H1 (cell line): ENCODE results near the gene COMMD7. TPM values are rescaled to one million over a fixed set of nuclear protein-coding genes. Genes with fewer than 3 reads are reported as not detected.

ENCODE experiments used
- CTCF ChIA-PET: fragments of 300-600 bp; sonication (Branson Sonifier 250); formaldehyde crosslinking; loops from one replicate; lab custom pipeline; 2021; ENCODE audit not compliant: partially characterized antibody; lab: Charles Lee
- POLR2A ChIA-PET: fragments of 300-600 bp; sonication (Branson Sonifier 250); formaldehyde crosslinking; loops from one replicate; lab custom pipeline; 2021; ENCODE audit warnings: inconsistent platforms; ENCODE audit not compliant: partially characterized antibody; lab: Charles Lee
- DNase-seq, 2 experiments: peaks; one replicate each; pipeline versions ENCODE4 v3.0.0 to v3.0.0-alpha.2; 2010 to 2022; ENCODE audit warnings: low spot score in 2 of 2, low read depth in 1 of 2, mixed read lengths in 1 of 2
- FAIRE-seq: peaks from 2 replicates; lab custom pipeline; 2011; peaks lifted over from hg19 to GRCh38; lab: Jason Lieb, UNC
- H2AFZ ChIP-seq: 2 replicates; pipeline ENCODE4 v1.8.1; 2012; ENCODE audit warnings: low read length, inconsistent platforms
- H2AK5ac ChIP-seq: 2 replicates; pipeline ENCODE4 v1.6.1; 2013; ENCODE audit warnings: low read depth, low read length
- H2BK120ac ChIP-seq: replicated peaks from 2 replicates; pipeline ENCODE3; 2013; ENCODE audit warnings: low read depth, low read length, inconsistent platforms
- H2BK12ac ChIP-seq: 2 replicates; pipeline ENCODE4 v1.6.1; 2013; ENCODE audit warnings: low read depth, low read length
- H2BK15ac ChIP-seq: 2 replicates; pipeline ENCODE4 v1.6.1; 2013; ENCODE audit warnings: low read length
- H2BK20ac ChIP-seq: 2 replicates; pipeline ENCODE4 v1.6.1; 2013; ENCODE audit warnings: low read length
- H2BK5ac ChIP-seq: 2 replicates; pipeline ENCODE4 v1.6.1; 2013; ENCODE audit warnings: low read depth, low read length
- H3K14ac ChIP-seq: 2 replicates; pipeline ENCODE4 v1.6.1; 2013; ENCODE audit warnings: inconsistent platforms; ENCODE audit not compliant: insufficient read length
- H3K18ac ChIP-seq: 2 replicates; pipeline ENCODE4 v1.6.1; 2013; ENCODE audit warnings: low read length; ENCODE audit errors: extremely low read depth
- H3K23ac ChIP-seq: 2 replicates; pipeline ENCODE4 v1.6.1; 2013; ENCODE audit warnings: inconsistent platforms; ENCODE audit not compliant: insufficient read length
- H3K23me2 ChIP-seq: 2 replicates; pipeline ENCODE4 v1.6.1; 2013; ENCODE audit warnings: low read depth, low read length
- H3K27ac ChIP-seq: 2 replicates; pipeline ENCODE4 v1.6.1; 2011; ENCODE audit warnings: low read depth, low read length, inconsistent platforms
- H3K27me3 ChIP-seq, 4 experiments: replicated peaks in 1 of 4; 1 replicate in 1 of 4; 2 replicates in 3 of 4; pipeline versions ENCODE4 v1.6.1 to v1.8.1; 2011 to 2013; ENCODE audit warnings: low read length in 3 of 4, mild to moderate bottlenecking in 3 of 4, inconsistent platforms in 2 of 4, mixed read lengths in 2 of 4, moderate library complexity in 1 of 4; ENCODE audit not compliant: control insufficient read depth in 3 of 4, insufficient read depth in 3 of 4; ENCODE audit errors: extremely low read depth in 1 of 4
- H3K36me3 ChIP-seq, 4 experiments: 2 replicates each; pipeline versions ENCODE4 v1.6.1 to v1.8.1; 2011 to 2013; ENCODE audit warnings: mild to moderate bottlenecking in 4 of 4, low read length in 3 of 4, moderate library complexity in 2 of 4, control low read depth in 1 of 4, inconsistent platforms in 1 of 4; ENCODE audit not compliant: insufficient read depth in 4 of 4, control insufficient read depth in 2 of 4
- H3K4ac ChIP-seq: replicated peaks from 2 replicates; pipeline ENCODE3; 2013; ENCODE audit warnings: low read length, low read depth, mixed read lengths, inconsistent platforms; ENCODE audit not compliant: insufficient read length
- H3K4me1 ChIP-seq, 4 experiments: replicated peaks in 1 of 4; 1 replicate in 1 of 4; 2 replicates in 3 of 4; pipeline versions ENCODE4 v1.6.1 to v1.8.1; 2011 to 2013; ENCODE audit warnings: low read length in 3 of 4, inconsistent platforms in 2 of 4, mixed read lengths in 1 of 4; ENCODE audit not compliant: insufficient read depth in 4 of 4, control insufficient read depth in 3 of 4
- H3K4me2 ChIP-seq, 2 experiments: 2 replicates each; pipeline versions ENCODE4 v1.6.1 to v1.8.1; 2011 to 2013; ENCODE audit warnings: low read depth in 2 of 2, low read length in 2 of 2, control low read depth in 1 of 2, inconsistent platforms in 1 of 2, mild to moderate bottlenecking in 1 of 2; ENCODE audit not compliant: insufficient read depth in 1 of 2
- H3K4me3 ChIP-seq, 4 experiments: fragments of 200-600, 300-600 bp in 1 of 4; sonication (generic), shearing (Covaris generic), sonication (Bioruptor Twin) in 1 of 4; 2 replicates each; pipeline versions ENCODE4 v1.5.1 to v1.8.1; 2011 to 2016; ENCODE audit warnings: low read length in 4 of 4, low read depth in 3 of 4, control low read depth in 2 of 4, inconsistent platforms in 2 of 4, mild to moderate bottlenecking in 2 of 4, mixed read lengths in 1 of 4, moderate library complexity in 1 of 4; ENCODE audit not compliant: insufficient read depth in 2 of 4; ENCODE audit errors: extremely low read depth in 1 of 4
- H3K56ac ChIP-seq: replicated peaks from 2 replicates; pipeline ENCODE3; 2013; ENCODE audit warnings: low read depth, mild to moderate bottlenecking, mixed read lengths, low read length, inconsistent platforms; ENCODE audit not compliant: insufficient read length
- H3K79me1 ChIP-seq: 2 replicates; pipeline ENCODE4 v1.6.1; 2013; ENCODE audit warnings: low read depth, low read length, control low read depth
- H3K79me2 ChIP-seq, 2 experiments: 2 replicates each; pipeline versions ENCODE4 v1.6.1 to v1.8.1; 2012 to 2013; ENCODE audit warnings: low read length in 2 of 2, mild to moderate bottlenecking in 2 of 2, inconsistent platforms in 1 of 2; ENCODE audit not compliant: insufficient read depth in 2 of 2, control insufficient read depth in 1 of 2
- H3K9ac ChIP-seq, 4 experiments: replicated peaks in 1 of 4; 1 replicate in 1 of 4; 2 replicates in 3 of 4; pipeline versions ENCODE4 v1.6.1 to v1.8.1; 2011 to 2013; ENCODE audit warnings: low read depth in 3 of 4, low read length in 3 of 4, control low read depth in 2 of 4, mild to moderate bottlenecking in 2 of 4, moderate library complexity in 2 of 4, inconsistent platforms in 1 of 4; ENCODE audit errors: extremely low read depth in 1 of 4
- H3K9me3 ChIP-seq, 2 experiments: 2 replicates each; pipeline versions ENCODE4 v1.6.1 to v1.8.1; 2012 to 2013; ENCODE audit warnings: mild to moderate bottlenecking in 2 of 2, moderate library complexity in 2 of 2, control low read depth in 1 of 2, inconsistent platforms in 1 of 2, low read depth in 1 of 2, low read length in 1 of 2, mixed read lengths in 1 of 2; ENCODE audit not compliant: insufficient read depth in 2 of 2
- H4K20me1 ChIP-seq, 2 experiments: replicated peaks in 1 of 2; 2 replicates each; pipeline versions ENCODE3 to v1.8.1; 2011 to 2013; ENCODE audit warnings: inconsistent platforms in 2 of 2, low read length in 2 of 2, mild to moderate bottlenecking in 1 of 2; ENCODE audit not compliant: insufficient read depth in 2 of 2, control insufficient read depth in 1 of 2
- H4K5ac ChIP-seq: 2 replicates; pipeline ENCODE4 v1.6.1; 2013; ENCODE audit warnings: low read length, low read depth, mixed read lengths, inconsistent platforms; ENCODE audit not compliant: insufficient read length
- H4K8ac ChIP-seq: 2 replicates; pipeline ENCODE4 v1.8.0; 2013; ENCODE audit warnings: mild to moderate bottlenecking, moderate library complexity, low read length, inconsistent platforms; ENCODE audit not compliant: insufficient read depth; ENCODE audit errors: extremely low read depth
- H4K91ac ChIP-seq: replicated peaks from 2 replicates; pipeline ENCODE3; 2013; ENCODE audit warnings: low read length, mixed read lengths, inconsistent platforms; ENCODE audit not compliant: insufficient read length
- RAD21 ChIP-seq, 2 experiments: IDR thresholded peaks in 1 of 2; conservative IDR thresholded peaks in 1 of 2; 2 replicates each; pipeline ENCODE4 v1.6.1; 2011; ENCODE audit warnings: low read depth in 2 of 2, low read length in 2 of 2, improper control_type of control experiment in 1 of 2, inconsistent platforms in 1 of 2, mild to moderate bottlenecking in 1 of 2, moderate library complexity in 1 of 2
- SRF ChIP-seq: IDR thresholded peaks from 2 replicates; pipeline ENCODE4 v1.6.1; 2011; ENCODE audit warnings: mild to moderate bottlenecking, low read depth, low read length, moderate library complexity
- WGBS, 2 experiments: shearing (Covaris generic) in 1 of 2; methylation state at CpG; one replicate each; pipeline versions ENCODE4 v1.1.6 to v1.1.7; 2013 to 2015; ENCODE audit warnings: low lambda C conversion rate in 2 of 2, mixed read lengths in 2 of 2, inconsistent platforms in 1 of 2, low coverage in 1 of 2, missing lambda C conversion rate in 1 of 2; ENCODE audit not compliant: insufficient replicate concordance in 2 of 2, insufficient coverage in 1 of 2, insufficient read length in 1 of 2; ENCODE audit errors: extremely low coverage in 1 of 2, missing lambda C conversion rate in 1 of 2; 5-methylcytosine and 5-hydroxymethylcytosine counted together
- polyA plus RNA-seq, 7 experiments: library from polyadenylated mRNA; depleted of rRNA in 3 of 7; stranded (reverse) in 5 of 7; unstranded in 2 of 7; fragments of >200 nt in 5 of 7; fragments of 200-250 nt in 2 of 7; gene quantifications; 1 replicate in 5 of 7; 2 replicates in 1 of 7; 4 replicates in 1 of 7; pipeline versions ENCODE4 v1.2.1 to v1.2.3, GENCODE V29; 2011 to 2013; ENCODE audit warnings: missing spikeins in 2 of 7, mixed read lengths in 2 of 7
- total RNA-seq: library from RNA; stranded (reverse); fragmentation: NEBNext Ultra II Directional; extraction: Animal tissue kit (Norgen Biotek cat#: 25700); gene quantifications from 2 replicates; pipeline ENCODE4 v1.2.1, GENCODE V29; 2021
- TF ChIP-seq, protein P1 (sequence below), 3 experiments: IDR thresholded peaks; 1 replicate in 2 of 3; 2 replicates in 1 of 3; pipeline versions ENCODE4 v1.5.1 to v1.6.1; 2011; ENCODE audit warnings: low read length in 3 of 3, mild to moderate bottlenecking in 3 of 3, inconsistent platforms in 2 of 3, low read depth in 1 of 3, moderate library complexity in 1 of 3; ENCODE audit not compliant: insufficient read depth in 1 of 3; ENCODE audit errors: control extremely low read depth in 1 of 3

The COMMD7 gene
- total and polyA plus RNA-seq, 2 of the 8 experiments (the other 6 are each of a cell fraction or from before 2014, with no cell fraction given) = 39.4 to 48.9 TPM

DNA sequence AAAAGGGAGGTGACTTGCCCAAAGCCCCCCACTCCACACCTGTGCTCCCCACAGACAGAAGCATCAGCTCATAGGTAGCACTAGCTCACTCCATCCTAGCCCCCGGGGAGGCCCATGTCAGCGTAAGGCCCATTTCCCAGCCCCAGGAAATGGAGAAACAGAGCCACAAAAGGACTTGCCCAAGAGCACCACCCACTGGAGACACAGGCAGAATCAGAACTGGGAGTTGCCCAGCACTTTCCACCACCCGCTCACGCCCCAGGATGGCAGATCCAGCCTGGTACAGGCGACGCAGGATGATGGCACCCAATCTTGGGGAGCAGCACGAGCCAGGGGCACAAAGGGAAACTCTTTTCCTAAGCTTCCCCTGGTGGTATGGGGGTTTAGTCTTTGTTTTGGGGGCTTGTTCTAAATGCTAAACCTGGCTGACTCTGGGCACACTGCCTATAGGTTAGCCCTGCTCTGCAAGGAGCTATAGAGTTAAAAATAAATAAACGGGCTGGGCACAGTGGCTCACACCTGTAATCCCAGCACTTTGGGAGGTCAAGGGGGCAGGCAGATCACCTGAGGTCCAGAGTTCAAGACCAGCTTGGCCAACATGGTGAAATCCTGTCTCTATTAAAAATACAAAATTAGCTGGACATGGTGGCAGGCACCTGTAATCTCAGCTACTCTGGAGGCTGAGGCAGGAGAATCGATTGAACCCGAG, 81.3 kb downstream of the COMMD7 start:
- H3K79me1 ChIP-seq = no peaks in the 10 kb centered on the region
- 91% methylated on average over 10 of the region's 10 CpGs; no CpG with 5 or more reads in 1 of the 2 experiments for WGBS, 2 experiments
- no peak overlapping the region for H2BK20ac ChIP-seq
- no peaks in the 10 kb centered on the region; a peak in 2 of 7 replicates for H3K4me1 ChIP-seq
- no peak overlapping the region for H3K18ac ChIP-seq
- CTCF ChIA-PET = interaction anchor here (0.6 to 9.4 kb wide), 14 partner anchors 8 to 835 kb away, joined by 3 to 85 read pairs (median 3); partner anchors contain the start of gene C20orf203
- no peak overlapping the region for H3K27ac ChIP-seq
- DNase-seq (no peak), FAIRE-seq (no peak)
- no peak overlapping the region for H2BK5ac ChIP-seq
- no peak overlapping the region for H2BK120ac ChIP-seq
- no peak overlapping the region for H3K4me3 ChIP-seq
- no peak overlapping the region for H2AK5ac ChIP-seq
- no peaks in the 10 kb centered on the region for H3K36me3 ChIP-seq
- no peak overlapping the region for H2BK12ac ChIP-seq
- H4K5ac ChIP-seq = no peak overlapping the region
- TF ChIP-seq, protein P1, sequence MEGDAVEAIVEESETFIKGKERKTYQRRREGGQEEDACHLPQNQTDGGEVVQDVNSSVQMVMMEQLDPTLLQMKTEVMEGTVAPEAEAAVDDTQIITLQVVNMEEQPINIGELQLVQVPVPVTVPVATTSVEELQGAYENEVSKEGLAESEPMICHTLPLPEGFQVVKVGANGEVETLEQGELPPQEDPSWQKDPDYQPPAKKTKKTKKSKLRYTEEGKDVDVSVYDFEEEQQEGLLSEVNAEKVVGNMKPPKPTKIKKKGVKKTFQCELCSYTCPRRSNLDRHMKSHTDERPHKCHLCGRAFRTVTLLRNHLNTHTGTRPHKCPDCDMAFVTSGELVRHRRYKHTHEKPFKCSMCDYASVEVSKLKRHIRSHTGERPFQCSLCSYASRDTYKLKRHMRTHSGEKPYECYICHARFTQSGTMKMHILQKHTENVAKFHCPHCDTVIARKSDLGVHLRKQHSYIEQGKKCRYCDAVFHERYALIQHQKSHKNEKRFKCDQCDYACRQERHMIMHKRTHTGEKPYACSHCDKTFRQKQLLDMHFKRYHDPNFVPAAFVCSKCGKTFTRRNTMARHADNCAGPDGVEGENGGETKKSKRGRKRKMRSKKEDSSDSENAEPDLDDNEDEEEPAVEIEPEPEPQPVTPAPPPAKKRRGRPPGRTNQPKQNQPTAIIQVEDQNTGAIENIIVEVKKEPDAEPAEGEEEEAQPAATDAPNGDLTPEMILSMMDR (IDR thresholded peaks at IDR 0.05; ENCODE audit: control extremely low read depth in 1 of 3, insufficient read depth in 1 of 3, low read depth in 1 of 3, low read length in 3 of 3) = peak; percentile 28 to 43 (median 35); a peak in 3 of 4 replicates
- TF ChIP-seq SRF (no peak), RAD21 (IDR thresholded peaks at IDR 0.05 in 1 of 2, conservative IDR thresholded peaks at IDR 0.05 in 1 of 2; ENCODE audit: low read depth in 2 of 2, low read length in 2 of 2) (peak; percentile 37 to 53)
- H3K4ac ChIP-seq = no peak overlapping the region
- H3K56ac ChIP-seq = no peak overlapping the region
- POLR2A ChIA-PET = no interaction called here
- no peaks in the 10 kb centered on the region for H3K9me3 ChIP-seq
- H3K14ac ChIP-seq = no peak overlapping the region
- H3K23ac ChIP-seq = no peak overlapping the region
- H2BK15ac ChIP-seq = no peak overlapping the region
- no peak overlapping the region for H3K9ac ChIP-seq
- H4K8ac ChIP-seq = no peak overlapping the region
- H4K20me1 ChIP-seq = no peaks in the 10 kb centered on the region
- no peaks in the 10 kb centered on the region; a peak in 1 of 7 replicates for H3K27me3 ChIP-seq
- no peaks in the 10 kb centered on the region for H3K79me2 ChIP-seq
- H4K91ac ChIP-seq = no peak overlapping the region
- H2AFZ ChIP-seq = no peak overlapping the region
- no peak overlapping the region for H3K4me2 ChIP-seq
- H3K23me2 ChIP-seq = no peaks in the 10 kb centered on the region
